ENCODE measurements around the gene LRRN4CL.

LRRN4CL gene

GRCh38 chr11:62648967-62649364 lies 40.4 kb downstream of the LRRN4CL start:
- no peak for DNase-seq (ENCODE audit: low read depth, low spot score)
- Histone ChIP-seq H3K4me1 (ENCODE audit: insufficient read depth, insufficient read length) (peaks cover 6% of the 10 kb centered on the region), H3K36me3 (ENCODE audit: insufficient read depth, insufficient read length, low read length) (peaks cover 50% of the 10 kb centered on the region), H3K4me3 (ENCODE audit: insufficient read length, low read depth) (no peak overlapping the region), H3K27me3 (ENCODE audit: insufficient read depth, insufficient read length) (no peaks in the 10 kb centered on the region), H3K9me3 (ENCODE audit: insufficient read depth, low read length) (no peaks in the 10 kb centered on the region), H3K9ac (ENCODE audit: insufficient read length, low read depth) (peak overlapping the region; percentile 8)
- no peak for TF ChIP-seq YY1 (IDR thresholded peaks at IDR 0.05; ENCODE audit: insufficient read depth, insufficient read length)
- TF ChIP-seq ZNF274 (IDR thresholded peaks at IDR 0.05; ENCODE audit: low read depth, low read length): no peak
- TF ChIP-seq SUZ12 (IDR thresholded peaks at IDR 0.05; ENCODE audit: extremely low read depth, insufficient read depth, insufficient read length): no peak

GRCh38 chr11:62648185-62648966 lies 41.0 kb downstream of the LRRN4CL start:
- no peak for DNase-seq (ENCODE audit: low read depth, low spot score)
- no peak overlapping the region for H3K4me3 ChIP-seq (ENCODE audit: insufficient read length, low read depth)
- H3K27me3 ChIP-seq (ENCODE audit: insufficient read depth, insufficient read length): no peaks in the 10 kb centered on the region
- H3K9ac ChIP-seq (ENCODE audit: insufficient read length, low read depth): no peak overlapping the region
- no peaks in the 10 kb centered on the region for H3K9me3 ChIP-seq (ENCODE audit: insufficient read depth, low read length)
- H3K4me1 ChIP-seq (ENCODE audit: insufficient read depth, insufficient read length): peaks cover 6% of the 10 kb centered on the region
- peaks cover 56% of the 10 kb centered on the region for H3K36me3 ChIP-seq (ENCODE audit: insufficient read depth, insufficient read length, low read length)
- TF ChIP-seq ZNF274 (IDR thresholded peaks at IDR 0.05; ENCODE audit: low read depth, low read length) (no peak), SUZ12 (IDR thresholded peaks at IDR 0.05; ENCODE audit: extremely low read depth, insufficient read depth, insufficient read length) (no peak), YY1 (IDR thresholded peaks at IDR 0.05; ENCODE audit: insufficient read depth, insufficient read length) (no peak)

DNA sequence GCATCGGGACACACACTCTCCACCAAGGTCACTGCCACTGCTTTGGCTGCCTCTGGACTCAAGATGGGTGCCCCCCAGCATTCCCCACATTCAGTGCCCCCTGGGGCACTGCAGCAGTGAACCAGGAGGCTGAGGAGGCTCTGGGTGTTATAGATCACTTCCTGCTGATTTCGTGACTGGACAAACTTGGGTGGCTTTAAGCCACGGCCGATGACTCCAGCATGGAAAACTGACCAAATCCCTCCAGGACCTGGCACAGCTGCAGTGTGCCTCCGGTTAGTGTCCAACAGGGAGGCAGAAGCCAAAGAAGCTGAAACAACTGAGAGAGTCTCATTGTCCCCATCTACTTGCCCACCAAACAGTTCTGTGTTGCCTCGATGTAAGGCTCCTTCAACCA lies 41.7 kb downstream of the LRRN4CL start:
- Histone ChIP-seq H3K9me3 (ENCODE audit: insufficient read depth, low read length) (no peaks in the 10 kb centered on the region), H3K4me3 (ENCODE audit: insufficient read length, low read depth) (no peak overlapping the region), H3K36me3 (ENCODE audit: insufficient read depth, insufficient read length, low read length) (peaks cover 63% of the 10 kb centered on the region), H3K4me1 (ENCODE audit: insufficient read depth, insufficient read length) (peaks cover 6% of the 10 kb centered on the region), H3K9ac (ENCODE audit: insufficient read length, low read depth) (peak overlapping the region; percentile 50), H3K27me3 (ENCODE audit: insufficient read depth, insufficient read length) (no peaks in the 10 kb centered on the region)
- DNase-seq (ENCODE audit: low read depth, low spot score): no peak
- TF ChIP-seq SUZ12 (IDR thresholded peaks at IDR 0.05; ENCODE audit: extremely low read depth, insufficient read depth, insufficient read length) (no peak), YY1 (IDR thresholded peaks at IDR 0.05; ENCODE audit: insufficient read depth, insufficient read length) (no peak), ZNF274 (IDR thresholded peaks at IDR 0.05; ENCODE audit: low read depth, low read length) (no peak)

DNA sequence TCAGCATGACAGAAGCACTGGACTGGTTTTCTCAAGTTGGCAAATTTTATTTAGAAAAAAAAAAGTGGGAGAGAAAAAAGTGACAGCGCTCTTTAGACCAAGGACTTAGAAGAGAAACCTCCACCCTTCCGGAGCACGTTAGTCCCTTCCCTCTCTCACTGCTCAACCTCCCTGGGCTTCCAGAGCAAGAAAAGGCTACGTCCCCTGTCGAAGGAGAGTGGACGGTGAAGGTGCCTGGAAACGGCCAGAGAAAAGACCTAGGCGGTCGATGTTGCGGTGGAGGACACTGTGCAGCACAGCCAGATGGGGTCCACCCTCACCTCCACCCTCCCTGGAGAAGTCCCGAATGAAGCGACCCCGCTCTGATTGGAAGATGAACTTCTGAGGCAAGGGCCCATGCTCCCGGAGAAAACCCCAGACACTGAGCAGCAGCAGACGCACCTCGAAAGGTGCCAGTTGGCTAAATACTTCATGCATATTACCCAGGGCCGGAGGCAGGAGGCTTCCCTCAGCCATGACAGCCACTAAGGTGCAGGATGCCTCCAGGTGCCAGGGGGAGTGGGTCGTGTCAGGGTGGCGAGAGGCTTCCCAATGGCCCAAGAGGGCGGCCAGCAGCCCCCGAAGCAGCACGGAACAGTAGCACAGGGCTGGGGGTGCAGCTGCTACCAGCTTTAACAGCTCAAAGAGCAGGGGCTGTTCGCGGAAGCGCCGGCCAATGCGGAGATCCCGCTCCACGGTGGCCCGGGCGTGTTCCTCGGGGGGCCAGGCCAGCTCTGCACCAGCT lies 42.3 kb downstream of the LRRN4CL start:
- H3K4me3 ChIP-seq (ENCODE audit: insufficient read length, low read depth): no peak overlapping the region
- no peaks in the 10 kb centered on the region for H3K9me3 ChIP-seq (ENCODE audit: insufficient read depth, low read length)
- peak overlapping the region; percentile 65 for H3K9ac ChIP-seq (ENCODE audit: insufficient read length, low read depth)
- TF ChIP-seq ZNF274 (IDR thresholded peaks at IDR 0.05; ENCODE audit: low read depth, low read length) (no peak), SUZ12 (IDR thresholded peaks at IDR 0.05; ENCODE audit: extremely low read depth, insufficient read depth, insufficient read length) (no peak), YY1 (IDR thresholded peaks at IDR 0.05; ENCODE audit: insufficient read depth, insufficient read length) (no peak)
- H3K27me3 ChIP-seq (ENCODE audit: insufficient read depth, insufficient read length): no peaks in the 10 kb centered on the region
- no peak for DNase-seq (ENCODE audit: low read depth, low spot score)
- H3K4me1 ChIP-seq (ENCODE audit: insufficient read depth, insufficient read length): peaks cover 6% of the 10 kb centered on the region
- H3K36me3 ChIP-seq (ENCODE audit: insufficient read depth, insufficient read length, low read length): peaks cover 66% of the 10 kb centered on the region

- Histone ChIP-seq H3K36me3 (ENCODE audit: insufficient read depth, insufficient read length, low read length) (peaks cover 62% of the 10 kb centered on the region), H3K4me3 (ENCODE audit: insufficient read length, low read depth) (peak within 1 kb of the TSS; percentile 93), H3K4me1 (ENCODE audit: insufficient read depth, insufficient read length) (peaks cover 6% of the 10 kb centered on the region), H3K9me3 (ENCODE audit: insufficient read depth, low read length) (no peaks in the 10 kb centered on the region), H3K9ac (ENCODE audit: insufficient read length, low read depth) (peak within 1 kb of the TSS; percentile 98), H3K27me3 (ENCODE audit: insufficient read depth, insufficient read length) (no peaks in the 10 kb centered on the region)
- peak; percentile 97 for DNase-seq (ENCODE audit: low read depth, low spot score)
- TF ChIP-seq ZNF274 (IDR thresholded peaks at IDR 0.05; ENCODE audit: low read depth, low read length) (no peak), SUZ12 (IDR thresholded peaks at IDR 0.05; ENCODE audit: extremely low read depth, insufficient read depth, insufficient read length) (no peak), YY1 (IDR thresholded peaks at IDR 0.05; ENCODE audit: insufficient read depth, insufficient read length) (peak; percentile 87)
Measured at GRCh38 chr11:62645946-62646824, 43.1 kb downstream of the LRRN4CL start, which contains the start of gene GANAB. TSS of gene GANAB (minus strand) at chr11:62646613. CDS start at chr11:62646599, 14 bp downstream.

DNA sequence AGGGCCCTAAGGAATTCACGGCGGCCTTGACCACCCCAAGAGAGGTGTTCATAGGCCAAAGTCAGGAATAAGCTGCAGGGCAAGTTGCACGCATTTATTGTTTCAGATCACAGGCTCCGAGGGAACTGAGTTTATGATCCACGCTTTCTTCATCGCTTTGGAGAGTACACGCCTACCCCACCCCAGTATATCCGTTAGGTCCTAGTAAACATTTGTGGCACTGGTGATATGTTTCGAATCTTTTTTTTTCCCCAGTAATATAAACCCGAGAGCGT lies 43.7 kb downstream of the LRRN4CL start:
- H3K36me3 ChIP-seq (ENCODE audit: insufficient read depth, insufficient read length, low read length): peaks cover 60% of the 10 kb centered on the region
- H3K27me3 ChIP-seq (ENCODE audit: insufficient read depth, insufficient read length): no peaks in the 10 kb centered on the region
- peak overlapping the region; percentile 93 for H3K4me3 ChIP-seq (ENCODE audit: insufficient read length, low read depth)
- H3K9ac ChIP-seq (ENCODE audit: insufficient read length, low read depth): peak overlapping the region; percentile 98
- no peaks in the 10 kb centered on the region for H3K9me3 ChIP-seq (ENCODE audit: insufficient read depth, low read length)
- no peak for TF ChIP-seq ZNF274 (IDR thresholded peaks at IDR 0.05; ENCODE audit: low read depth, low read length)
- TF ChIP-seq SUZ12 (IDR thresholded peaks at IDR 0.05; ENCODE audit: extremely low read depth, insufficient read depth, insufficient read length): no peak
- no peak for TF ChIP-seq YY1 (IDR thresholded peaks at IDR 0.05; ENCODE audit: insufficient read depth, insufficient read length)
- peaks cover 6% of the 10 kb centered on the region for H3K4me1 ChIP-seq (ENCODE audit: insufficient read depth, insufficient read length)
- DNase-seq (ENCODE audit: low read depth, low spot score): no peak
